ENCODE results near the gene C4BPA.

The C4BPA gene

DNA sequence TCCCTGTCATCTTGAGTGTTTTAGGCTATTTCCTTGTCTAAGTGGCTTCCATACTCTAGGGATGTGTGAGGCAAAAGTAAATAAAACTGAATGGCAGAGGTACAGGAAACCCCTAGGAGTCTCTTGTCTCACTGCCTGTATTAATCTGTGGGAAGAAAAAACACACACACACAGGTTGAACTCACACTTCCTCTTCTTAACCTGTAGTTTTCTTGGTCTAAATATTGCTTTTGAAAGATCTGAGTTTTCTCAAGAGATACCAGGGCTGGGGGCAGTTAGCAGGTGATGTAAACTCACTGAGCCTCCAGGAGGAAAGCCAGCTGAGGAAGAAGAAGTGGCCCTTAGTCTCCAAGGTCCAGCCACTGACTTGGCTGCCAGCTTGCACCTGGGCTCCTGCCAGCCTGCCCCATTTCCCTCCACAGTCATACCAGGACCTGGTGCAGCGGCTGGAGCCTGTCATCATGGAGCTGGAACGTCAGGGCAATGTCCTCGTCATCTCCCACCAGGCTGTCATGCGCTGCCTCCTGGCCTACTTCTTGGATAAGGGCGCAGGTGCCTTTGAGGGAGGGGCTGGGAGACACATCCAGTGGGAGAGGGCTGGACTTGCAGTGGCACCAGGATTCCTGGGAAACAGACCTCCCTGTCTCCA, 34.1 kb upstream of the C4BPA start:
- TF ChIP-seq, protein P1, sequence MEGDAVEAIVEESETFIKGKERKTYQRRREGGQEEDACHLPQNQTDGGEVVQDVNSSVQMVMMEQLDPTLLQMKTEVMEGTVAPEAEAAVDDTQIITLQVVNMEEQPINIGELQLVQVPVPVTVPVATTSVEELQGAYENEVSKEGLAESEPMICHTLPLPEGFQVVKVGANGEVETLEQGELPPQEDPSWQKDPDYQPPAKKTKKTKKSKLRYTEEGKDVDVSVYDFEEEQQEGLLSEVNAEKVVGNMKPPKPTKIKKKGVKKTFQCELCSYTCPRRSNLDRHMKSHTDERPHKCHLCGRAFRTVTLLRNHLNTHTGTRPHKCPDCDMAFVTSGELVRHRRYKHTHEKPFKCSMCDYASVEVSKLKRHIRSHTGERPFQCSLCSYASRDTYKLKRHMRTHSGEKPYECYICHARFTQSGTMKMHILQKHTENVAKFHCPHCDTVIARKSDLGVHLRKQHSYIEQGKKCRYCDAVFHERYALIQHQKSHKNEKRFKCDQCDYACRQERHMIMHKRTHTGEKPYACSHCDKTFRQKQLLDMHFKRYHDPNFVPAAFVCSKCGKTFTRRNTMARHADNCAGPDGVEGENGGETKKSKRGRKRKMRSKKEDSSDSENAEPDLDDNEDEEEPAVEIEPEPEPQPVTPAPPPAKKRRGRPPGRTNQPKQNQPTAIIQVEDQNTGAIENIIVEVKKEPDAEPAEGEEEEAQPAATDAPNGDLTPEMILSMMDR (conservative IDR thresholded peaks at IDR 0.05), result no peak
- H3K27ac ChIP-seq, result no peak overlapping the region

DNA sequence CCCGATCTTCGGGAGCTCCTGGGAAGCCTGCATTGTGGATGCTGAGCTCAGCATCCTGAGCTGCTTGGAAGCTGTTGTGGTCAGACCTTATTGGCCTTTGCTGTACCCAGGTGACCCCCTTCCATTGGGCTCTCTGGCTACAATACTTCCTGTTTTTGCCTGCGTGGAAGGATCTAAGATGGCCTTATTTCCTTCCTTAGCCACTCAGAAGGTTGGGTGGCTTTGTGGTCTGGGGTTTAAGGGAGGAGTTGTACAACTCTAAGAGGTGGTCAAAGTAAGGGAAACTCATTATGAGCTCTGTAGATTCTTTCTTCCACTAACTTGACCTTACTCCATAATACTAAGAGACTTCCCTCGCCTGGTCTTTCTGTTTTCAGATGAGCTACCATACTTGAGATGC, 33.2 kb upstream of the C4BPA start:
- no peak overlapping the region for H3K27ac ChIP-seq
- TF ChIP-seq, protein P1 (conservative IDR thresholded peaks at IDR 0.05), result no peak

DNA sequence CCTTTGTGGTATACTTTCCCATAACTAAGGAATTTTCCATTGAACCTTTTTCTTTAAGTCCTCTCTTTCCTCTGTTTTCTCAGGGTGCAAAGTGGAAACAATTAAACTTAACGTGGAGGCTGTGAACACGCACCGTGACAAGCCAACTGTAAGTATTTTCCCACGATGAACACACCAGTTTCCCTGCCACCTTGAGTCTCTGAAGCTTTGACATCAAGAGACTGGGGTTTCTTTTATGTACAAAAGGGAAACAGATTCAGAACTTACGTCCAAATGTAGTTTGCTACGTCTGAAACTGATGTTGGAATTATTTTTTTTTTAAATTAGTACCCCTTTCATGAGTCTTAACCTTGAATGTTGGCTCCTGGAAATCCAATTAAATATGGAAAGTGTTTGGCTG, 32.6 kb upstream of the C4BPA start:
- TF ChIP-seq, protein P1 (conservative IDR thresholded peaks at IDR 0.05), result no peak
- H3K27ac ChIP-seq, result no peak overlapping the region

DNA sequence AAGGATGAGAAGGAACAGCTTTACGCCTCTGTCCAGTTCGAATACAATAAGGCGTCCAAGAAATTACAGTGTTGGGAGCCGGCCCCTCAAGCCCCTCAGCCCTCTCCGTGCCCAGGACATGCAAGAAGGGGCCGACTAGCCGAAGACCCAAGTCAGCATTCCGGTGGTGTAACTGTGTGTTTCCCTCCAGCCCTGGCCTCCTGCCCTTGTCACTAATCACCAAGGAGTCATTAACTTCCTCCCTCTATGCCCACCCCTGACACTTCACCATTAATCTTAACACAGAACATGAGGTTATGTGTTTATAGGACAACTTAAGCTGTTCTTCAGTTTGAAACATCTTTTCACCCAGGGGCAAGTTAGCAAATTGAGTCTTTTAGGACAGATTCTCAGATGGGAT, 31.8 kb upstream of the C4BPA start:
- TF ChIP-seq, protein P1 (conservative IDR thresholded peaks at IDR 0.05), result no peak
- H3K27ac ChIP-seq, result no peak overlapping the region

DNA sequence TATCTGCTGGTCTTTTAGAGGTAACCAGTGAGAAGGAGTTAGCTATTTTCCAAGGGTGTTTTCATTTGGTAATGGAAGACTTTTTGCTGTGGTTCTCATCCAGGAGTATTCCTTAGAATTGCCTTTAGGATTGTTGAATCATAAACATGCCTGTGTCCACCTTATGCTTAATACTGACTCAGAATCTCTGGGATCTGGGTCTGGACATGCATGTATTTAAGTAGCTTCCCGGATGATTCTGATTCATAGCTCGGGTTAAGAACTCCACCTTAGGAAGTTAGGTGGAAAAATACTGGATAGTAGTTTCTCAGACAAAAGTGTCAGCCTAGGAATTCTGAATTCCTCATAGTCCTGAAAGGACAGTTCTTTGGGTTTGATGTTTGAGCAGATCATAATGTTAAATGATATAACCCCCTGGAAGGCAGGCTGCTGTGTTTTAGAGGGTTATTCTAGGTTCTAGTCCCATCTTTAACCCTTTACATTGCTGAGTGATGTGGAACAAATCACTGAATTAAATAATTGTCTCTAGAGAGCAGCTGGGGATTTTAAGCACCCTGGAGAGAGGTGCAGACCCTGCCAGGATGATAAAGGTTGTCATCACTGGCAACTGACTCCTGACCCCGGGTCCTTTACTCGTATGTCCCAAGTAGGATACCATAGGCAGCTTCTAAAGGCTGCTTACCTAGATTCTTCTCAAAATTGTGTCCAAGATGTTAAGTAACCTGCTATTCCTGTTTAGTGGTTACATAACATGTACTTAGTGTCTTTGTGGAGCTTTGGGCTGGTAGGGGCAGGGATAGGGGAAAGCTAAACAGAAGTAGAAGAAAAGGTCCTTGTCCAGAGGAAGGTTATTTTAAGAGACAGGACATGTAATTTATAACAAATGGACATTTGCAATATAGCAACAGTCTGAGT, 29.9 kb upstream of the C4BPA start:
- TF ChIP-seq, protein P1 (conservative IDR thresholded peaks at IDR 0.05), result no peak

GRCh38 chr1:207076181-207076955, 27.7 kb upstream of the C4BPA start:
- TF ChIP-seq, protein P1 (conservative IDR thresholded peaks at IDR 0.05), result no peak
- peak overlapping the region; percentile 14; the same call in 1 of the 2 replicates for H3K27ac ChIP-seq

More for the DNA sequence above, 29.9 kb upstream of the C4BPA start:
- no peak overlapping the region for H3K27ac ChIP-seq

DNA sequence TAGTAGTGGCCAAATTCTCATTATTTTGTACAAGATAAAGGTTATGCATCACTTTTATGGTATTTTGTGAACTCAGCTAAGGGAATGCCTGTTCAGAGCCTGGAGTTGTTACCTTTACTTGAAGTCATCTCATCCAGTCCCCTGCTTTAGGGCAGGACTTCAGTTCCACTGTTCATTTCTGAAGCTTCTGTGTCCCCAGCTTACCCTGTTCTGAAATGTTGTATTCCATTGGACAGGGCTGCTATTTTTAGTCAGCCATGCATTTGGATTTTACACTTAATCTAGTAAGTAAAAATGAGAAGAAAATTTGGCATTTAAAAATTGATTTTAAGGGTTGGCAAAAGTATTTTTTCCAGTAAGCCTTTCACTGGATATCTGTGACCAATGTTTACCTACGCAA, 27.0 kb upstream of the C4BPA start:
- H3K27ac ChIP-seq, result peak overlapping the region; percentile 14
- TF ChIP-seq, protein P1 (conservative IDR thresholded peaks at IDR 0.05), result no peak

Data from VCaP (cell line).